Measurements from ENCODE around the gene KIAA1671. TPM values are rescaled to one million over a fixed set of nuclear protein-coding genes. Genes with fewer than 3 reads are reported as not detected.

The KIAA1671 gene
- total and polyA plus RNA-seq, 10 donors: 0.72 to 11.9 (median 8.2) TPM

GRCh38 chr22:25167082-25167481, 214.6 kb downstream of the KIAA1671 start:
- Histone ChIP-seq H3K9me3 (no peaks in the 10 kb centered on the region), H3K4me1 (no peaks in the 10 kb centered on the region), H3K4me3 (no peak overlapping the region), H3K27ac (no peak overlapping the region), H3K27me3 (replicated peaks in 1 of 7) (no peaks in the 10 kb centered on the region), H3K36me3 (peaks cover 0 to 13% (median 0%) of the 10 kb centered on the region in 6 donors)
- DNase-seq: no peak
- intact Hi-C loops (cut with DNase I; ENCODE audit: low total_unique reads): no loop called here
- WGBS, 5 donors: 86 to 89% (median 87%) methylated on average over 7 of the region's 7 CpGs
- TF ChIP-seq POLR2AphosphoS5 (IDR thresholded peaks at IDR 0.05): no peak
- TF ChIP-seq POLR2A (IDR thresholded peaks at IDR 0.05): no peak
- TF ChIP-seq CTCF (IDR thresholded peaks at IDR 0.05 in 8 of 11, conservative IDR thresholded peaks at IDR 0.05 in 3 of 11): no peak

GRCh38 chr22:25167834-25168601, 215.5 kb downstream of the KIAA1671 start:
- intact Hi-C loops (cut with DNase I; ENCODE audit: low total_unique reads): no loop called here
- 83 to 92% (median 90%) methylated on average over 14 of the region's 14 CpGs for WGBS, 5 donors
- Histone ChIP-seq H3K4me3 (no peak overlapping the region), H3K36me3 (peaks cover 0 to 13% (median 0%) of the 10 kb centered on the region in 6 donors), H3K27ac (no peak overlapping the region), H3K9me3 (no peaks in the 10 kb centered on the region), H3K27me3 (replicated peaks in 1 of 7) (no peaks in the 10 kb centered on the region), H3K4me1 (no peaks in the 10 kb centered on the region)
- DNase-seq: peak; percentile 22
- TF ChIP-seq POLR2AphosphoS5 (IDR thresholded peaks at IDR 0.05): no peak
- TF ChIP-seq POLR2A (IDR thresholded peaks at IDR 0.05): no peak
- TF ChIP-seq CTCF (IDR thresholded peaks at IDR 0.05 in 8 of 11, conservative IDR thresholded peaks at IDR 0.05 in 3 of 11): no peak

GRCh38 chr22:25169278-25170031, 216.9 kb downstream of the KIAA1671 start:
- H3K36me3 ChIP-seq: peaks cover 0 to 20% (median 2%) of the 10 kb centered on the region in 6 donors
- H3K27me3 ChIP-seq (replicated peaks in 1 of 7): no peaks in the 10 kb centered on the region
- no peak overlapping the region for H3K27ac ChIP-seq
- 87 to 91% (median 89%) methylated on average over 17 of the region's 17 CpGs for WGBS, 5 donors
- no peak for TF ChIP-seq POLR2A (IDR thresholded peaks at IDR 0.05)
- no peak for TF ChIP-seq POLR2AphosphoS5 (IDR thresholded peaks at IDR 0.05)
- no peak overlapping the region for H3K4me3 ChIP-seq
- intact Hi-C loops (cut with DNase I; ENCODE audit: low total_unique reads): no loop called here
- no peaks in the 10 kb centered on the region for H3K9me3 ChIP-seq
- no peak for DNase-seq
- H3K4me1 ChIP-seq: no peaks in the 10 kb centered on the region

DNA sequence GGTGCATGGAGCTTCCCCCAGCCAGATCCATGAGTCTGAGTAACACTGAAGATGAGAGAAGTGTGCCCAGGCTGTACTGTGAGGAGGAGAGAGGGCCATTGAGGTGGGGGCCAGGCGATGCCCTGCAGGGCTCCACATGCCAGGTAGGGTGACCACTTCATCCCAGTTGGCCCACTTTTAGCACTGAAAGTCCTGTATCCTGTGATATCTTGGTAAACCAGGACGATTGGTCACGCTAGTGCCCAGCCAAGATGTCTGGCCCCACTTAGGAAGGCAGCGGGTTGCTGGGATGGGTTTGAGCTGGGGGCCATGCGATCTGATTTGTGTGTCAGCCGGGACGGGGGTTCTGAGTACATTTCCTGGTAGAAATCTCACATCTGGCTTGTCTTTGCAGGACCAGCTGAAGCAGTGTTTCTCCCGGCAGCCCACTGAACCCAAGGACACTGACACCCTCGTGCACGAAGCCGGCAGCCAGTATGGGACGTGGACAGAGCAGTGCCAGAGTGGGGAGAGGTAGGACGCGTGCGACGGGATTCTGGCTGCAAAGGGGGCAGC, 218.0 kb downstream of the KIAA1671 start:
- WGBS, 5 donors: 85 to 95% (median 90%) methylated on average over 15 to 16 of the region's 16 CpGs
- Histone ChIP-seq H3K27me3 (replicated peaks in 1 of 7) (no peaks in the 10 kb centered on the region), H3K27ac (no peak overlapping the region), H3K9me3 (no peaks in the 10 kb centered on the region), H3K4me1 (no peaks in the 10 kb centered on the region), H3K36me3 (peaks cover 0 to 30% (median 5%) of the 10 kb centered on the region in 6 donors), H3K4me3 (no peak overlapping the region)
- TF ChIP-seq POLR2AphosphoS5 (IDR thresholded peaks at IDR 0.05): no peak
- no peak for TF ChIP-seq POLR2A (IDR thresholded peaks at IDR 0.05)
- TF ChIP-seq CTCF (IDR thresholded peaks at IDR 0.05 in 8 of 11, conservative IDR thresholded peaks at IDR 0.05 in 3 of 11): no peak
- DNase-seq: no peak
- intact Hi-C loops (cut with DNase I; ENCODE audit: low total_unique reads): no loop called here

Data from spleen (tissue), 11 donors.